ENCODE results near the gene MYO7B.

GRCh38 chr2:127631997-127632581 lies 96.6 kb downstream of the MYO7B start:
- TF ChIP-seq CTCF (IDR thresholded peaks at IDR 0.05; ENCODE audit: insufficient read depth, low read length): no peak
- no peak for TF ChIP-seq POLR2AphosphoS5 (IDR thresholded peaks at IDR 0.05; ENCODE audit: low read depth)
